ENCODE results near the gene WDR86.

The WDR86 gene

DNA sequence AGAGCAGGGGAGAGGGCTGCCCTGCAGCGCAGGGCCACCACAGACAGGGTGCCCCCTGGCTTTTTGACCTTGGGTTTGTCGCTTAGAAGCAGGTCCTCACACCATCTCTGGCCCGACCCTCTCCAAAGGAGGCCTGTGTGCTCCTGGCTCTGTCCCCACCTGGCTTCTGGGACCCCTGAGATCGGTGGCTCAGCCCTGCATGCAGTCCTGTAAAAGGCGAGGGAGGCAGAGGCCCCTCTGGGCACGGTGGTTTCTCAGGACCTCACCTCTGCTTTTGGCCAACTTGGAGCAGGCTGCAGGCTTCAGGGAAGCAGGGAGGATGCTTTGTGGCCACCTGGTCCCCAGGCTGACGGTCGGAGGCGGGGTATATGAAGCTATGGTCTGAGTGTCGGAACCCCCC is 21.4 kb downstream of the WDR86 start:
- TF ChIP-seq, protein P1, sequence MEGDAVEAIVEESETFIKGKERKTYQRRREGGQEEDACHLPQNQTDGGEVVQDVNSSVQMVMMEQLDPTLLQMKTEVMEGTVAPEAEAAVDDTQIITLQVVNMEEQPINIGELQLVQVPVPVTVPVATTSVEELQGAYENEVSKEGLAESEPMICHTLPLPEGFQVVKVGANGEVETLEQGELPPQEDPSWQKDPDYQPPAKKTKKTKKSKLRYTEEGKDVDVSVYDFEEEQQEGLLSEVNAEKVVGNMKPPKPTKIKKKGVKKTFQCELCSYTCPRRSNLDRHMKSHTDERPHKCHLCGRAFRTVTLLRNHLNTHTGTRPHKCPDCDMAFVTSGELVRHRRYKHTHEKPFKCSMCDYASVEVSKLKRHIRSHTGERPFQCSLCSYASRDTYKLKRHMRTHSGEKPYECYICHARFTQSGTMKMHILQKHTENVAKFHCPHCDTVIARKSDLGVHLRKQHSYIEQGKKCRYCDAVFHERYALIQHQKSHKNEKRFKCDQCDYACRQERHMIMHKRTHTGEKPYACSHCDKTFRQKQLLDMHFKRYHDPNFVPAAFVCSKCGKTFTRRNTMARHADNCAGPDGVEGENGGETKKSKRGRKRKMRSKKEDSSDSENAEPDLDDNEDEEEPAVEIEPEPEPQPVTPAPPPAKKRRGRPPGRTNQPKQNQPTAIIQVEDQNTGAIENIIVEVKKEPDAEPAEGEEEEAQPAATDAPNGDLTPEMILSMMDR (IDR thresholded peaks at IDR 0.05; ENCODE audit: low read depth, low read length, poor library complexity, severe bottlenecking): no peak
- no peak for TF ChIP-seq EZH2phosphoT487 (IDR thresholded peaks at IDR 0.05; ENCODE audit: borderline replicate concordance, low read length)
- Histone ChIP-seq H3K79me2 (ENCODE audit: control insufficient read depth, low read length) (no peaks in the 10 kb centered on the region), H3K4me2 (ENCODE audit: low read length) (no peak overlapping the region), H3K9me2 (replicated peaks; ENCODE audit: control insufficient read depth, low read length) (no peaks in the 10 kb centered on the region), H3K9me3 (ENCODE audit: control insufficient read depth, insufficient read depth, low read length) (no peaks in the 10 kb centered on the region), H3K36me3 (ENCODE audit: control insufficient read depth, low read length) (no peaks in the 10 kb centered on the region), H3K4me3 (ENCODE audit: low read length) (no peak overlapping the region), H3K27me3 (ENCODE audit: control insufficient read depth, low read length) (peaks cover 22% of the 10 kb centered on the region), H3K4me1 (ENCODE audit: control insufficient read depth, low read length) (no peaks in the 10 kb centered on the region), H3K27ac (ENCODE audit: low read depth, low read length) (no peak overlapping the region), H4K20me1 (ENCODE audit: control insufficient read depth, insufficient read depth, low read depth, low read length) (no peaks in the 10 kb centered on the region), H3F3A (ENCODE audit: control insufficient read depth, insufficient read depth) (no peaks in the 10 kb centered on the region)

- H3K27ac ChIP-seq (ENCODE audit: low read depth, low read length): no peak overlapping the region
- H3K27me3 ChIP-seq (ENCODE audit: control insufficient read depth, low read length): peaks cover 23% of the 10 kb centered on the region
- H3K79me2 ChIP-seq (ENCODE audit: control insufficient read depth, low read length): no peaks in the 10 kb centered on the region
- TF ChIP-seq, protein P1 (IDR thresholded peaks at IDR 0.05; ENCODE audit: low read depth, low read length, poor library complexity, severe bottlenecking): no peak
- TF ChIP-seq EZH2phosphoT487 (IDR thresholded peaks at IDR 0.05; ENCODE audit: borderline replicate concordance, low read length): no peak
- H3K4me2 ChIP-seq (ENCODE audit: low read length): no peak overlapping the region
- H3F3A ChIP-seq (ENCODE audit: control insufficient read depth, insufficient read depth): no peaks in the 10 kb centered on the region
- no peaks in the 10 kb centered on the region for H3K4me1 ChIP-seq (ENCODE audit: control insufficient read depth, low read length)
- H3K36me3 ChIP-seq (ENCODE audit: control insufficient read depth, low read length): no peaks in the 10 kb centered on the region
- H3K9me3 ChIP-seq (ENCODE audit: control insufficient read depth, insufficient read depth, low read length): no peaks in the 10 kb centered on the region
- no peaks in the 10 kb centered on the region for H4K20me1 ChIP-seq (ENCODE audit: control insufficient read depth, insufficient read depth, low read depth, low read length)
- H3K4me3 ChIP-seq (ENCODE audit: low read length): no peak overlapping the region
- H3K9me2 ChIP-seq (replicated peaks; ENCODE audit: control insufficient read depth, low read length): no peaks in the 10 kb centered on the region
Observed at GRCh38 chr7:151388007-151388297, 21.9 kb downstream of the WDR86 start.

DNA sequence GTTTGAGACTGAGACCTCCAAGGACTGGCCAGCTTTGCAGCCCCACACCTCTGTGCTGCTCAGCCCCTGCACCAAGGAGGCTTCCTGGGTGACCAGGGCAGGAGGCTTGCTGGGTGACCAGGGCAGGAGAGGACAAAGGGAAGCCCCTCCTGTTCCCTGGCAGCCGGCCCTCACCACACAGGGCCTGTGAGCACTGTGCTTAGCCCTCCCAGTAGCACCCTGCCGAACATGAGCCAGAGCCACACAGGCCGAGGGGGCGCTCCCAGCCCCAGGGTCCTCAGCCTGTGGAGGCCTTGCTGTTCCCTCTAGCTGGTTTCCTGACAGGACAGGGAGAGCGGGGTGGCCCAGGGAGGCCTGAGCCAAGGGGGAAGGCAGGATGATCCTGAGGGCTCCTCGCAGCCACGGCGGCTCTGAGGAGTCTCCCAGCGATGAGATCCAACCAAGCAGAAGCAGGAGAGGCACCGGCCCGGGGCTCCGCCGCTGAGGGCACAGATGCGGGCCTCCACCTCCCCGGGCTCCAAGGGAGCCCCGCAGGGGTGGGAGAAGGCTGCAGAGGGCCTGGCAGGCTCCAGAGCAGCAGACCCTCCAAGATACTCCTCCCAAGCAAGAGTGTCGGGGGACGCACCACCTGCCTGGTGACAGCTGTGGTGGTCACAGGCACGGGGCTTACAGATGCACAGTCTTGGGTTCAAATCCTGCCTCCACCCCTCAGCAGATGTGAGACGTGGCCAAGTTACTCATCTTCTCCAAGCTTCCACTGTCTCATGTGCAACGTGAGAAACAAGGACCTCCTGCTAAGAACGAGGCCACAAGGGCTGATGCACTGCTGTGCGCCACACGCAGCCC is 22.5 kb downstream of the WDR86 start:
- Histone ChIP-seq H3K9me2 (replicated peaks; ENCODE audit: control insufficient read depth, low read length) (no peaks in the 10 kb centered on the region), H4K20me1 (ENCODE audit: control insufficient read depth, insufficient read depth, low read depth, low read length) (no peaks in the 10 kb centered on the region), H3K4me2 (ENCODE audit: low read length) (no peak overlapping the region), H3K9me3 (ENCODE audit: control insufficient read depth, insufficient read depth, low read length) (no peaks in the 10 kb centered on the region), H3K4me1 (ENCODE audit: control insufficient read depth, low read length) (no peaks in the 10 kb centered on the region), H3K27me3 (ENCODE audit: control insufficient read depth, low read length) (peaks cover 27% of the 10 kb centered on the region), H3F3A (ENCODE audit: control insufficient read depth, insufficient read depth) (no peaks in the 10 kb centered on the region), H3K27ac (ENCODE audit: low read depth, low read length) (no peak overlapping the region), H3K4me3 (ENCODE audit: low read length) (no peak overlapping the region), H3K79me2 (ENCODE audit: control insufficient read depth, low read length) (no peaks in the 10 kb centered on the region), H3K36me3 (ENCODE audit: control insufficient read depth, low read length) (no peaks in the 10 kb centered on the region)
- TF ChIP-seq EZH2phosphoT487 (IDR thresholded peaks at IDR 0.05; ENCODE audit: borderline replicate concordance, low read length): no peak
- TF ChIP-seq, protein P1 (IDR thresholded peaks at IDR 0.05; ENCODE audit: low read depth, low read length, poor library complexity, severe bottlenecking): no peak

Data from DOHH2 (cell line).